AG04450 (cell line): ENCODE measurements around the gene LMAN1L. TPM values are rescaled to one million over a fixed set of nuclear protein-coding genes. Genes with fewer than 3 reads are reported as not detected.
"Not testable (repeated sequence)": the region's sequence is repeated elsewhere in the genome, so short reads cannot be mapped to it uniquely, and the experiment has no call there.

Source experiments
- CTCF ChIA-PET: fragments of 300-600, 350-600 bp; formaldehyde crosslinking; extraction: SDS; loops from one replicate; lab custom pipeline; 2022; ENCODE audit warnings: antibody characterized with exemption, inconsistent platforms; lab: Charles Lee
- POLR2A ChIA-PET: fragments of 350-600 bp; formaldehyde crosslinking; extraction: SDS; loops from one replicate; lab custom pipeline; 2021; ENCODE audit warnings: antibody characterized with exemption, inconsistent platforms; lab: Yijun Ruan, JAX
- DNase-seq: peaks from one replicate; pipeline ENCODE4 v3.0.0-alpha.2; 2011; ENCODE audit warnings: low read depth, low spot score
- H3K27ac ChIP-seq: one replicate; pipeline ENCODE4 v1.5.1; 2012; ENCODE audit warnings: low read depth, low read length, control low read depth
- H3K27me3 ChIP-seq: one replicate; pipeline ENCODE4 v1.6.0; 2012; ENCODE audit warnings: low read length; ENCODE audit not compliant: control insufficient read depth, insufficient read depth
- H3K4me3 ChIP-seq: 2 replicates; pipeline ENCODE4 v1.5.1; 2011; ENCODE audit warnings: mild to moderate bottlenecking, low read depth, low read length, control low read depth
- H3K9me3 ChIP-seq: 2 replicates; pipeline ENCODE4 v1.5.1; 2012; ENCODE audit warnings: low read length; ENCODE audit not compliant: control insufficient read depth, insufficient read depth
- CTCF ChIP-seq: IDR thresholded peaks from 2 replicates; pipeline ENCODE4 v1.5.1; 2011; ENCODE audit warnings: low read depth, low read length, control low read depth, inconsistent platforms
- polyA plus RNA-seq: library from polyadenylated mRNA; depleted of rRNA; stranded (reverse); fragments of >200 nt; gene quantifications from 2 replicates; pipeline ENCODE4 v1.2.3, GENCODE V29; 2011

The LMAN1L gene
- polyA plus RNA-seq, 1 experiment: not detected

GRCh38 chr15:74784426-74785193, 28.0 kb upstream of the LMAN1L start:
- H3K9me3 ChIP-seq: no peaks in the 10 kb centered on the region
- CTCF ChIA-PET: interaction anchor here (1.0 to 2.9 kb wide), 6 partner anchors 8 to 150 kb away, joined by 4 to 11 read pairs (median 6); no protein-coding TSS in a partner anchor
- no peak for TF ChIP-seq CTCF
- DNase-seq: no peak
- H3K27me3 ChIP-seq: no peaks in the 10 kb centered on the region
- POLR2A ChIA-PET: interaction anchor here (0.6 kb wide), 1 partner anchor 121 kb away, joined by 3 read pairs; no protein-coding TSS in a partner anchor
- H3K4me3 ChIP-seq: no peak overlapping the region
- H3K27ac ChIP-seq: no peak overlapping the region

- ChIA-PET POLR2A (interaction anchor here (0.6 kb wide), 1 partner anchor 122 kb away, joined by 3 read pairs; no protein-coding TSS in a partner anchor), CTCF (interaction anchor here (0.5 to 2.9 kb wide), 5 partner anchors 8 to 19 kb away, joined by 3 to 11 read pairs (median 4); no protein-coding TSS in a partner anchor)
- Histone ChIP-seq H3K27me3 (no peaks in the 10 kb centered on the region), H3K9me3 (no peaks in the 10 kb centered on the region), H3K27ac (no peak overlapping the region), H3K4me3 (no peak overlapping the region)
- no peak for DNase-seq
- TF ChIP-seq CTCF: no peak
Observed at GRCh38 chr15:74785194-74786032, 27.2 kb upstream of the LMAN1L start.

GRCh38 chr15:74786081-74786480, 26.6 kb upstream of the LMAN1L start:
- H3K27me3 ChIP-seq, H3K27ac ChIP-seq, DNase-seq, H3K9me3 ChIP-seq, POLR2A ChIA-PET, H3K4me3 ChIP-seq: not testable (repeated sequence)
- CTCF ChIA-PET: interaction anchor here (0.5 to 2.7 kb wide), 3 partner anchors 15 to 20 kb away, joined by 3 to 16 read pairs (median 4); no protein-coding TSS in a partner anchor

GRCh38 chr15:74786551-74787165, 26.0 kb upstream of the LMAN1L start:
- Histone ChIP-seq H3K9me3 (no peaks in the 10 kb centered on the region), H3K27ac (no peak overlapping the region), H3K4me3 (no peak overlapping the region), H3K27me3 (no peaks in the 10 kb centered on the region)
- ChIA-PET POLR2A (interaction anchor here (0.6 kb wide), 1 partner anchor 72 kb away, joined by 7 read pairs; no protein-coding TSS in a partner anchor), CTCF (interaction anchor here (0.6 to 2.7 kb wide), 11 partner anchors 9 to 435 kb away, joined by 3 to 16 read pairs (median 4); no protein-coding TSS in a partner anchor)
- no peak for DNase-seq
- no peak for TF ChIP-seq CTCF
